ENCODE data around the gene PLXNA4. TPM values are rescaled to one million over a fixed set of nuclear protein-coding genes. Genes with fewer than 3 reads are reported as not detected.

PLXNA4 gene
- total and polyA plus RNA-seq, 2 donors from 2014 or later: 0.17 to 3.5 TPM

GRCh38 chr7:132091706-132092105, 484.6 kb downstream of the PLXNA4 start:
- no peak for FAIRE-seq
- DNase-seq: no peak
- Histone ChIP-seq H3K27me3 (ENCODE audit: control insufficient read depth, insufficient read depth, low read length) (no peaks in the 10 kb centered on the region), H3K9ac (ENCODE audit: low read length in 3 of 3) (no peak overlapping the region), H3K4me3 (ENCODE audit: low read length in 3 of 3) (no peak overlapping the region), H3K27ac (ENCODE audit: low read depth in 2 of 2, low read length in 2 of 2) (no peak overlapping the region), H3K36me3 (ENCODE audit: control insufficient read depth in 2 of 3, insufficient read depth in 3 of 3, low read length in 3 of 3) (no peaks in the 10 kb centered on the region), H3K4me1 (ENCODE audit: control insufficient read depth in 2 of 3, insufficient read depth in 2 of 3, low read depth in 1 of 3, low read length in 3 of 3) (no peaks in the 10 kb centered on the region), H3K9me3 (ENCODE audit: control insufficient read depth in 2 of 3, insufficient read depth in 1 of 3, low read length in 3 of 3) (no peaks in the 10 kb centered on the region)
- TF ChIP-seq CTCF (IDR thresholded peaks at IDR 0.05; ENCODE audit: borderline replicate concordance, extremely low read depth, insufficient read depth): no peak
- intact Hi-C loops (cut with DNase I): no loop called here

DNA sequence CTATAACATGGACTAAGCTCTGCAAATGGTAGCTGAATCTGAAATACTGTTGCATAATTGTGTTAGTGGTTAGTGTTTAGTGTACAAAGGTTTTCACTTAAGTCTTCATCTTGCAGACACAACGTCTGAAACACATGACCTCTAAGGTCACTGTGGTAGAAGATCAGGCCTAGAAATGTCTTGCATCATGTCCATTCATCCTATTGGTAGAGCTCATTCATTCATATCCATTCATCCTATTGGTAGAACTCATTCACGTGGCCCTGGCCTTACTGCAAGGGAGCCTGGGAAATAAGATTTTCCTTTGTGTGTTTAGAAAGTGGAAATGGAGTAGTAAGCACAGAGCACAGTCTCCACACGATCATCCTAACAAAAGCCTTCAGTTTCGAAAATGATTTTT, 485.8 kb downstream of the PLXNA4 start:
- intact Hi-C loops (cut with DNase I): no loop called here
- FAIRE-seq: no peak

GRCh38 chr7:132089356-132089755, 486.9 kb downstream of the PLXNA4 start:
- FAIRE-seq: no peak

More for the DNA sequence above, 485.8 kb downstream of the PLXNA4 start:
- Histone ChIP-seq H3K27ac (ENCODE audit: low read depth in 2 of 2, low read length in 2 of 2) (no peak overlapping the region), H3K9ac (ENCODE audit: low read length in 3 of 3) (no peak overlapping the region), H3K4me1 (ENCODE audit: control insufficient read depth in 2 of 3, insufficient read depth in 2 of 3, low read depth in 1 of 3, low read length in 3 of 3) (no peaks in the 10 kb centered on the region), H3K36me3 (ENCODE audit: control insufficient read depth in 2 of 3, insufficient read depth in 3 of 3, low read length in 3 of 3) (no peaks in the 10 kb centered on the region), H3K4me3 (ENCODE audit: low read length in 3 of 3) (no peak overlapping the region), H3K9me3 (ENCODE audit: control insufficient read depth in 2 of 3, insufficient read depth in 1 of 3, low read length in 3 of 3) (no peaks in the 10 kb centered on the region), H3K27me3 (ENCODE audit: control insufficient read depth, insufficient read depth, low read length) (no peaks in the 10 kb centered on the region)
- TF ChIP-seq CTCF (IDR thresholded peaks at IDR 0.05; ENCODE audit: borderline replicate concordance, extremely low read depth, insufficient read depth): no peak
- no peak for DNase-seq

More at GRCh38 chr7:132089356-132089755, 486.9 kb downstream of the PLXNA4 start:
- Histone ChIP-seq H3K4me3 (ENCODE audit: low read length in 3 of 3) (no peak overlapping the region), H3K9ac (ENCODE audit: low read length in 3 of 3) (no peak overlapping the region), H3K9me3 (ENCODE audit: control insufficient read depth in 2 of 3, insufficient read depth in 1 of 3, low read length in 3 of 3) (no peaks in the 10 kb centered on the region), H3K4me1 (ENCODE audit: control insufficient read depth in 2 of 3, insufficient read depth in 2 of 3, low read depth in 1 of 3, low read length in 3 of 3) (no peaks in the 10 kb centered on the region), H3K36me3 (ENCODE audit: control insufficient read depth in 2 of 3, insufficient read depth in 3 of 3, low read length in 3 of 3) (no peaks in the 10 kb centered on the region), H3K27me3 (ENCODE audit: control insufficient read depth, insufficient read depth, low read length) (no peaks in the 10 kb centered on the region), H3K27ac (ENCODE audit: low read depth in 2 of 2, low read length in 2 of 2) (no peak overlapping the region)
- no peak for DNase-seq
- intact Hi-C loops (cut with DNase I): no loop called here
- no peak for TF ChIP-seq CTCF (IDR thresholded peaks at IDR 0.05; ENCODE audit: borderline replicate concordance, extremely low read depth, insufficient read depth)
